PC-3 (cell line): ENCODE data around the gene PTPRF.

Source experiments
- EZH2 ChIP-seq: fragments of 300-600 bp; sonication (generic); IDR thresholded peaks from one replicate; pipeline ENCODE4 v1.6.1; 2017; ENCODE audit warnings: antibody characterized with exemption, mild to moderate bottlenecking, low read length; ENCODE audit not compliant: unreplicated experiment
- TF ChIP-seq, protein P1 (sequence below): fragments of 300-600 bp; sonication (generic); conservative IDR thresholded peaks from 2 replicates; pipeline ENCODE4 v1.5.1; 2017; ENCODE audit warnings: antibody characterized with exemption, low read depth, mild to moderate bottlenecking, low read length

DNA sequence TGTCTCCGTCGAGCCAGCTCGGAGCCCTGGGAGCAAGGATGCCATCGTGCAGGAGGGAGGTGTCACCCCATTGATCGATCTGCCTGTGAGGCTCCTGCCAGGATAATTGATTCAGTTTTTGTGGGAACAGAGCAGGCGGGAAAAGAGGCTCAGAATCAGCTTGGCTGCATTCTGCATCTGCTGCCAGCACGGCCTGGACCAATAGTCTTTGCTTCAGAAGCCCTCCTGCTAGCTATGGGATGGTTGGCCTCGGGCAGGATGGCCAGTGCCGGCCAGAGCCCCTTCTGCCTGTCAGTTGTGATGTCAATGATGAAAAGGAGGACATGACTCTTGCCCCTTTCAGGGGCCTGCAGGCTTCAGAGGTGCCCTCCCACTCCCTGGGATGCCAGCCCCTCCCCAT is 39.6 kb downstream of the PTPRF start:
- TF ChIP-seq, protein P1, sequence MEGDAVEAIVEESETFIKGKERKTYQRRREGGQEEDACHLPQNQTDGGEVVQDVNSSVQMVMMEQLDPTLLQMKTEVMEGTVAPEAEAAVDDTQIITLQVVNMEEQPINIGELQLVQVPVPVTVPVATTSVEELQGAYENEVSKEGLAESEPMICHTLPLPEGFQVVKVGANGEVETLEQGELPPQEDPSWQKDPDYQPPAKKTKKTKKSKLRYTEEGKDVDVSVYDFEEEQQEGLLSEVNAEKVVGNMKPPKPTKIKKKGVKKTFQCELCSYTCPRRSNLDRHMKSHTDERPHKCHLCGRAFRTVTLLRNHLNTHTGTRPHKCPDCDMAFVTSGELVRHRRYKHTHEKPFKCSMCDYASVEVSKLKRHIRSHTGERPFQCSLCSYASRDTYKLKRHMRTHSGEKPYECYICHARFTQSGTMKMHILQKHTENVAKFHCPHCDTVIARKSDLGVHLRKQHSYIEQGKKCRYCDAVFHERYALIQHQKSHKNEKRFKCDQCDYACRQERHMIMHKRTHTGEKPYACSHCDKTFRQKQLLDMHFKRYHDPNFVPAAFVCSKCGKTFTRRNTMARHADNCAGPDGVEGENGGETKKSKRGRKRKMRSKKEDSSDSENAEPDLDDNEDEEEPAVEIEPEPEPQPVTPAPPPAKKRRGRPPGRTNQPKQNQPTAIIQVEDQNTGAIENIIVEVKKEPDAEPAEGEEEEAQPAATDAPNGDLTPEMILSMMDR: no peak
- no peak for TF ChIP-seq EZH2
